ENCODE measurements around the gene TMEM130. TPM values are rescaled to one million over a fixed set of nuclear protein-coding genes. Genes with fewer than 3 reads are reported as not detected.
"Not testable (repeated sequence)": the region's sequence is repeated elsewhere in the genome, so short reads cannot be mapped to it uniquely, and the experiment has no call there.

The TMEM130 gene
- total and polyA plus RNA-seq, 2 donors: 2.1 to 9.5 TPM

DNA sequence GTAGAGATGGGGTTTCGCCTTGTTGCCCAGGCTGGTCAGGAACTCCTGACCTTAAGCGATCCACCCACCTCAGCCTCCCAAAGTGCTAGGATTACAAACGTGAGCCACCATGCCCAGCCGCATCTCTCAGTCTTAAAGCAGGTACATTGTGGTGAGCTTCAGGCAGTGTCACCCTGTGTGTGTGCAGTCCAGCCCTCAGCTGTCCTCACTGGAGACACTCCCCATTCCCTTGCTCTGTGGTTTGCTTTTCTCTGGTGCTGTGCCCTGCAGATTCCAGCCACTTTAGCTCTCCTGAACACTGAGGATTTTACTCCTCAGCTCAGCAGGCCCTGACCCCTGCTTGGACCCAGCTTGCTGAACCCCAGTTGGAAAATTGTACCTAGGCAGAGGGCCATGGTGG lies 14.6 kb upstream of the TMEM130 start:
- Histone ChIP-seq H3K27ac (ENCODE audit: low read depth) (no peak overlapping the region), H3K4me1 (ENCODE audit: insufficient read depth) (no peaks in the 10 kb centered on the region), H3K36me3 (ENCODE audit: insufficient read depth) (peaks cover 2% of the 10 kb centered on the region), H3K4me3 (ENCODE audit: low read depth, low read length) (no peak overlapping the region)
- WGBS: 86% methylated on average over 4 of the region's 4 CpGs
- no peak for DNase-seq (ENCODE audit: extremely low spot score)

DNA sequence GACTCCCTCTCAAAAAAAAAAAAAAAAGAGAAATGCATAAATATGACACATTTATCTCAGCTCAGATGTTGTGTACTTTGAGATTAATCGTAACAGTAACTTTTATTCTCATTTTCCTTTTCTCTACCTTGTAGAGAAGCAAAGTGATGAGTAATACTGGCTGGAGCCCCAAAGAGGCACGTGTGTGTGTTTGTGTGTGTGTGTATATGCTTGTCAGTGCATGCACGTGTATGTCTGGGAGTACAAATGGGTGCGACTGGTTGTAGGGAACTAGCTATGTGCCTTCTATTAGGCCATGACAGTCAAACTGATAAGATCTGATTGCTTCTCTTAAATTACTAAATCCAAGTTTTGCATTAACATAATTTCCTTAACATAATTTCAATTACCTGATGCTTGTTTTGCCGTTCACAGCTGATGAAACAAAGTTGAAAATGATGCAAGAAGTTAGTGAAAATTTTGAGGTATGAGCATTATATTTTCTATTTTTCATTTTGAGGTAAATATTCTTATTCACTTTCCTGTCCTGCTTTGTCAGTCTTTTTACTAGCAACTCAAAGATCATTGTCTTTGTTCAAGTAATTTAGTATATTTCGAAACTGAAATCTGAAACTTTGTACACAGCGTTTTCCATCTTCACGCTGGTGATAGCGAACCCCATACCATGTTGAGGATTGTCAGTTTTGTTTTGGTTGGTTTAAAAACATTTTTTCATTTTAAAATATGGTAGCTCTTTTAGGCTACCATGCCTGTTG lies 11.9 kb upstream of the TMEM130 start:
- 84% methylated on average over 9 of the region's 9 CpGs for WGBS
- Histone ChIP-seq H3K4me3 (ENCODE audit: low read depth, low read length) (no peak overlapping the region), H3K4me1 (ENCODE audit: insufficient read depth) (no peaks in the 10 kb centered on the region), H3K27ac (ENCODE audit: low read depth) (no peak overlapping the region), H3K36me3 (ENCODE audit: insufficient read depth) (no peaks in the 10 kb centered on the region)
- no peak for DNase-seq (ENCODE audit: extremely low spot score)

DNA sequence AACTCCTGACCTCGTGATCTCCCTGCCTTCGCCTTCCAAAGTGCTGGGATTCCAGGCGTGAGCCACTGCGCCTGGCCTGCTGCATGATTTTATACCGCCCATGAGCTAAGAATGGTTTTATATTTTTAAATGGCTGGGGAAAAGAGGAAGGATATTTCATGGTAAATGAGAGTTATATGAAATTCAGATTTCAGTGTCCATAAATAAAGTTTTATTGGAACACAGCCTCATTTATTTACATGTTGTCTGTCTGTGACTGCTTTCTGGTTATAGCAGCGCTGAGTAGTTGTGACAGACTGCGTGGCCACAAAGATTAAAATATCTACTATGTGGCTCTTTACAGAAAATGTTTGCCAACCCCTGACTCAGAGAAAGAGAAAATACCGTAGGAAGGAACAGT lies 10.7 kb upstream of the TMEM130 start:
- Histone ChIP-seq H3K27ac (ENCODE audit: low read depth) (no peak overlapping the region), H3K4me1 (ENCODE audit: insufficient read depth) (no peaks in the 10 kb centered on the region), H3K4me3 (ENCODE audit: low read depth, low read length) (no peak overlapping the region), H3K36me3 (ENCODE audit: insufficient read depth) (no peaks in the 10 kb centered on the region)
- no peak for DNase-seq (ENCODE audit: extremely low spot score)
- WGBS: 95% methylated on average over 8 of the region's 8 CpGs

DNA sequence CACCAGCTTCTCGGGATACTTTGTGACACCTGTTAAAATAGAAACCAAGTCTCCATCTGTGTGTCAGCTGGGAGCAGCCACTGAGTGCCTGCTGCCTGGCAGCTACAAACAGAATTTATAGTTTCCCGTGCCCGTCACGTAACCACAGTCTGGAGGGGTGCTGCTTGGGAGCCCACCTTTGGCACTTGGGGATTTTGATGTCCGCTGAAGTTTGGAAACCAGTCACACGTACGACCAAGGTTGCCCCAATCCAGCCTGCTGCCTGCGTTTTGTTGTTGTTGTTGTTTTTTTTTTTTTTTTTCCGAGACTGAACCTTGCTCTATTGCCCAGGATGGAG lies 10.1 kb upstream of the TMEM130 start:
- DNase-seq (ENCODE audit: extremely low spot score): no peak
- no peaks in the 10 kb centered on the region for H3K4me1 ChIP-seq (ENCODE audit: insufficient read depth)
- WGBS: 65% methylated on average over 9 of the region's 9 CpGs
- H3K27ac ChIP-seq (ENCODE audit: low read depth): no peak overlapping the region
- no peaks in the 10 kb centered on the region for H3K36me3 ChIP-seq (ENCODE audit: insufficient read depth)
- H3K4me3 ChIP-seq (ENCODE audit: low read depth, low read length): no peak overlapping the region

DNA sequence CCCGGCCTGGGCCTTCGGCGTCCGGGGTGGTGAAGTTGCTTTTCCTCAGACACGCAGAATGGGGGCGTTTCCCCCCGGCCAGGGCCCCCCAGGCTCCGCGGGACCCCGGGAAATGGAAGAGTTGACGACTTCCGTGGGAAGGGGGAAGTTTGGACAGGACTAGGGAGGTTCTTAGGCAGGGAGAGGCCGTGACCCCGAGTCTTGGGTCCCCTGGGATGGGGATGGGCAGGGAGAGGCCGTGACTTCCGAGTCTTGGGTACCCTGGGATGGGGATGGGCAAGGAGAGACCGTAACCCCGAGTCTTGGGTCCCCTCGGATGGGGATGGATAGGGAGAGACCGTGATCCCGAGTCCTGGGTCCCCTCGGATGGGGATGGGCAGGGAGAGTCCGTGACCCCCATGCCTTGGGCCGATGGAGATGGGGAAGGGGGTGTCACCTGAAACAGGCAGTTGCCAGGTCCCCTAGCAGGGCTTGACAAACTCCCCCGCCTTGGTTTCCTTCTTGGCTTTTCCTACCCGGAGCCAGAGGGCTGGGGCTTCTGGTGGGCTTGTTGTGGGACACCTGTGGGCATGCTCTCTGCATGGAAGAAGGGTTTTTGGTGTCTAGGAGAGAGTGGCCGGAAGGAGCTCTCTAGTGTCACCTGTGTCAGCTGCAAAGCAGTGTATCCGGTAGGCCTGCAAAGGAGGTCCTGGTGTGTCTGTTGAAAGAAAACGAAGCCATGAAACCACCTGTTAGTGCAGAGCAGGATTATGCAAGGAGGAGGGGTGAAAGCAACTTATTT lies 9.6 kb upstream of the TMEM130 start:
- 3% methylated on average over 29 of the region's 29 CpGs for WGBS
- H3K36me3 ChIP-seq (ENCODE audit: insufficient read depth): no peaks in the 10 kb centered on the region
- H3K4me1 ChIP-seq (ENCODE audit: insufficient read depth): no peaks in the 10 kb centered on the region
- no peak for DNase-seq (ENCODE audit: extremely low spot score)
- no peak overlapping the region for H3K27ac ChIP-seq (ENCODE audit: low read depth)
- peak overlapping the region; percentile 99 for H3K4me3 ChIP-seq (ENCODE audit: low read depth, low read length)

DNA sequence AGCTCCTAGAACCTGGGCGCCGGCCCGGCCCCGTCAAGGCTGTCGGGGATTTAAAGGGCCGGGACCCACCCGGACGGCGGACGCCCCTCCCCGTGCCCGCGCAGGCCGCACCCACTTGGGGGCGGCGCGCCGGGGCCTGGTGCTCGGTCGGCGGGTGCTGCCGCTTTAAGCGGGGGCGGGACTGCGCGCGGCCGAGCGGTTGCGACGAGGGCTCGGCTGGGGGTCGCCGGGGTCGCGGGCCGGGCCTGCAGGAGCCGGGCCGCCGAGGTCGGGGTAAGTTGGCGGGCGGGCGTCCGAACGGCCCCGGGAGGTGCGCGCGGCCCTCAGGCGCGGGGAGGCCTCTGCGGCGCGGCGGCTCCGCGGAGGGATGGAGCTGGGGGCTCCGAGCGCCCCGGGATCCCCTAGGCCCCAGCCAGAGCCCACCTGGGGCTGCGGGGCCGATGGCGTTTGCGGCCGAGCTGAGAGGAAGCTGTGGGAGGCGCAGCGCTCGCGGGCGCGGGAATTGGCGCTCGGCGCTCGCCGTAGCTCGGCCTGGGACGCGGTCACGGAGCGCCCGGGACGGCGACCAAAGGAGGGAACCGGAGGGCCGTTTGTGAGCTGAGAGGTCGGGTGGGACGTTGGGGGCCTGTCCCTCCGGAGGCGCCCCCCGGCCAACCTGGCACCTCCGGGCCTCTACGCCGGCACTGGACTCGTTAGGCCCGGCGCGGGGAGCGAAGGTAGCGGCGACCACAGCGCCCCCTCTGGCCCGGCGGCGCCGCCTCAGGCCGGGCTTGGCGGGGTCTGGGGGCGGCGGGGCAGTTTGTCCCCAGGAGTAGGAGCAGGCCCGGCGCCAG lies 8.8 kb upstream of the TMEM130 start, which contains the start of gene TRRAP:
TRRAP (plus strand) TSS at position 168 of the 833 bp plus-strand sequence. CDS start 2,619 bp downstream, outside the sequence.
- Histone ChIP-seq H3K4me3 (ENCODE audit: low read depth, low read length) (peak within 1 kb of the TSS; percentile 99), H3K36me3 (ENCODE audit: insufficient read depth) (no peaks in the 10 kb centered on the region), H3K4me1 (ENCODE audit: insufficient read depth) (no peaks in the 10 kb centered on the region), H3K27ac (ENCODE audit: low read depth) (peak within 1 kb of the TSS; percentile 91)
- no peak for DNase-seq (ENCODE audit: extremely low spot score)
- WGBS: under 1% methylated on average over 113 of the region's 113 CpGs

DNA sequence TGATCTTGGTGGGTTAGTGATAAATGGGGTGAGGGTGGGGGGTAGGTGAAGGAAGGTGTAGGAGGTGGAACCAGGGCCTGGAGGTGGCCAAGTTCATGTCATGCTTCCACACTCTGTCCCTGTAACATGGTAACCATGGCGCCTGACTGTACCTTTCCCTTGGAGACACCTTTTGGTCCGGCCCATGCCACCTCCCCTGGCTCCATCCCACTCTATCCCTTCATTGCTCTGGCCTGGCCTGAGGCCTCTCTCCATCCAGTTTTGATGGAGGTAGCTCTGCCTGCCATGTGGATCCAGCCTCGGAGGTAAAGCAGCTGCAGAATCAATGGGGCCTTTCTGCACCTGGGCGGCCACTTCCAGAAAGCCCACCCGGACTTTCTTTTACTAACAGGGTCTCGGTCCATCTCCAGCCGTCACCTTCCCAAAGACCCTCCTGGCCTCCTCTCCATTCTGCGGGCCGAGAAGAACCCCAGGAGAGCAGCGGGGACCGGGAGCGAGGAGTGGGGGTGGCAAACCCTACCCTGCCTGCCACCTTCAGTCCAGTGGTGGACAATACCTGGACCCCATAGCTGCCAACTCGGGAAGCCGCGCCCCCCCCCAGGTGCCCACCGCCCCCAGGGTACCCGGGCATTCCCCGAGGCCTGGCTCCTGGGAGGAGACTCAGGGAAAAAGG lies 8.0 kb upstream of the TMEM130 start:
- Histone ChIP-seq H3K27ac (ENCODE audit: low read depth) (no peak overlapping the region), H3K4me1 (ENCODE audit: insufficient read depth) (no peaks in the 10 kb centered on the region), H3K36me3 (ENCODE audit: insufficient read depth) (no peaks in the 10 kb centered on the region), H3K4me3 (ENCODE audit: low read depth, low read length) (peak overlapping the region; percentile 99)
- no peak for DNase-seq (ENCODE audit: extremely low spot score)
- 21% methylated on average over 18 of the region's 18 CpGs for WGBS

DNA sequence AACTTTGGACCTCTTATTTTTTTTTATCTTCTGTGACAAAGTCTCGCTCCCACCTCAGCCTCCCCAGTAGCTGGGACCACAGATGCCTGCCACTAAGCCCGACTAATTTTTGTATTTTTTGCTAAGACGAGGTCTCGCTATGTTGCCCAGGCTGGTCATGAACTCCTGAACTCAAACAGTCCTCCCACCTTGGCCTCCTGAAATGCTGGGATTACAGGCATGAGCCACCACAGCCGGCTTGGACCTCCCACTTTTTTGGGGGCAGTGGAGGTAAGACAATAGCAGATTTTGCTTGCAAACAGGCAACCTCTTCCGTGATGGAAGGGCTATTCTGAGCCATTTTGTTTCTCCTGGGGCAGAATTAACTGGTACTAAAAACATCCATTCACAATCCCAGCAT lies 7.3 kb upstream of the TMEM130 start:
- WGBS: 87% methylated on average over 6 of the region's 6 CpGs
- DNase-seq (ENCODE audit: extremely low spot score): no peak
- no peak overlapping the region for H3K4me3 ChIP-seq (ENCODE audit: low read depth, low read length)
- H3K4me1 ChIP-seq (ENCODE audit: insufficient read depth): no peaks in the 10 kb centered on the region
- H3K27ac ChIP-seq (ENCODE audit: low read depth): no peak overlapping the region
- H3K36me3 ChIP-seq (ENCODE audit: insufficient read depth): no peaks in the 10 kb centered on the region

DNA sequence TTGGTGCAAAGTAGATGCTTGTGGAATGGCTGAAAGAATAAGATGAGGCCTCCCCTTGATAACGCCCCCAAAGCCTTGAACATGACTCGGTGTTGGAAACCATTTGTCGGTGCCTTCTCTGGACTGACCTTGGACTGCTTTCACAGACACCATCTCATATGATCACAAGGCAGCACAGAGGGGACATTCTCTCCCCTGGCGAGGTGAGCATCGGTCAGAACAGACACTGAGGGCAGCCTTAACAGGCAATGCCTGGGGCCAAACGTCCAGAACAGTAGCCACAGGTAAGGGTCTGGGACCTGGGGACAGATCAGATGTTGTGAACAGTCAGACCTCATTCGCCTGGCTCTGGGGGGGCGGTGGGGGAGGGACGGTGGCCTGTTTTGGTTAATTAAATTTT lies 5.7 kb upstream of the TMEM130 start:
- no peak for DNase-seq (ENCODE audit: extremely low spot score)
- H3K36me3 ChIP-seq (ENCODE audit: insufficient read depth): no peaks in the 10 kb centered on the region
- WGBS: 84% methylated on average over 9 of the region's 9 CpGs

DNA sequence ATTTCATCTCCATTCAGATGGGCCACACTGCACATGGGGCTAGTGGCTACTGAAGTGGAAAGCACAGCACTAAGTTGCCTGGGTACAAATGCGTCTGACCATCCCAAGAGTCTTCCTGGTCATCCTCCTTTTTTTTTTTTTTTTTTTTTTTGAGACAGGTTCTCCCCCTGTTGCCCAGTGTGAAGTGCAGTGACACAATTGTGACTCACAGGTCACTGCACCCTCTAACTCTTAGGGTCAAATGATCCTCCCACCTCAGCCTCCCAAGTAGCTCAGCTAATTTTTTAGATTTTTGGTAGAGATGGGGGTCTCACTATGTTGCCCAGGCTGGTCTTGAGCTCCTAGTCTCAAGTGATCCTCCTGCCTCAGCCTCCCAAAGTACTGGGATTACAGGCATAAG lies 5.1 kb upstream of the TMEM130 start:
- no peak overlapping the region for H3K4me3 ChIP-seq (ENCODE audit: low read depth, low read length)
- H3K27ac ChIP-seq (ENCODE audit: low read depth): no peak overlapping the region
- H3K36me3 ChIP-seq (ENCODE audit: insufficient read depth): no peaks in the 10 kb centered on the region
- DNase-seq (ENCODE audit: extremely low spot score): no peak
- no peaks in the 10 kb centered on the region for H3K4me1 ChIP-seq (ENCODE audit: insufficient read depth)
- 90% methylated on average over 1 of the region's 1 CpG for WGBS

More for the DNA sequence above, 5.7 kb upstream of the TMEM130 start:
- Histone ChIP-seq H3K4me3 (ENCODE audit: low read depth, low read length) (no peak overlapping the region), H3K4me1 (ENCODE audit: insufficient read depth) (no peaks in the 10 kb centered on the region), H3K27ac (ENCODE audit: low read depth) (no peak overlapping the region)

DNA sequence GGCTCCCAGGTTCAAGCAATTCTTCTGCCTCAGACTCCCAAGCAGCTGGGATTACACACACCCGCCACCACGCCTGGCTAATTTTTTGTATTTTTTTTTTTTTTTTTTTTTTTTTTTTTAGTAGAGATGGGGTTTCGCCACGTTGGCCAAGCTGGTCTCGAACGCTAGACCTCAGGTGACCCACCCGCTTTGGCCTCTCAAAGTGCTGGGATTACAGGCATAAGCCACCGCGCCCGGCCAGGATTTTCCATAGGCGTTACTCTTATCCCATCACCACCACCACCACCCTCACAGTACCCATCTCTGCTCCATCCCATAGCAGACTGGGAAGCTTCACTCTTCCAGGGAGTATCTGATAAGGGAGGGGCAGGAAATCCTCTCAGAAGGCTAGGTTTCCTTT lies 3.8 kb upstream of the TMEM130 start:
- DNase-seq (ENCODE audit: extremely low spot score): not testable (repeated sequence)
- 84% methylated on average over 11 of the region's 11 CpGs for WGBS

DNA sequence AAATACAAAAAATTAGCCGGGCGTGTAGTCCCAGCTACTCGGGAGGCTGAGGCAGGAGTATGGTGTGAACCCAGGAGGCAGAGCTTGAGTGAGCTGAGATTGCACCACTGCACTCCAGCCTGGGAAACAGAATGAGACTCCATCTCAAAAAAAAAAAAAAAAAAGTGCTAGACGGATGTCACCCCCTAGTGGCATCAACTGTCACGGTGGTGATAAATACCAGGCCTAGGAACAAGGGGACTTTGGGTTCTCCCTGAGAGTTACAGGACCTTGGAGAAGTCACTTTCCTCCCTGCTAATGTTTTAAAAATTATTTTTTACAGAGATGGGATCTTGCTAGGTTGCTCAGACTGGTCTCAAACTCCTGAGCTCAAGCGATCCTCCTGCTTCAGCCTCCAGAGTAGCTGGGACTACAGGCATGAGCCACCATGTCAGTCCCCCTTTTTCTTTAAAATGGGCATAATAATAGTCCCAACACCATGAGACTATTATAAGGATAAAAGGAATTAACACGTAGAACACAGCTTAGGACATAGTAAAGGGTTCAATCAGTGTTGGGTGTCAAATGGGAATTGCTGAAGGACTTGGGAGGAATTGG lies 2.6 kb upstream of the TMEM130 start:
- DNase-seq (ENCODE audit: extremely low spot score): no peak
- Histone ChIP-seq H3K4me3 (ENCODE audit: low read depth, low read length) (no peak overlapping the region), H3K36me3 (ENCODE audit: insufficient read depth) (no peaks in the 10 kb centered on the region), H3K4me1 (ENCODE audit: insufficient read depth) (peaks cover 3% of the 10 kb centered on the region), H3K27ac (ENCODE audit: low read depth) (no peak overlapping the region)
- 75% methylated on average over 7 of the region's 7 CpGs for WGBS

More for the DNA sequence above, 3.8 kb upstream of the TMEM130 start:
- H3K4me3 ChIP-seq (ENCODE audit: low read depth, low read length); H3K36me3 ChIP-seq (ENCODE audit: insufficient read depth); H3K4me1 ChIP-seq (ENCODE audit: insufficient read depth); H3K27ac ChIP-seq (ENCODE audit: low read depth): not testable (repeated sequence)

Measured in urinary bladder (tissue), 4 donors.